GM23338 (cell line): ENCODE measurements around the gene NEO1. TPM values are rescaled to one million over a fixed set of nuclear protein-coding genes. Genes with fewer than 3 reads are reported as not detected.

Source experiments
- ATAC-seq: fragments of 200-7000 bp; cut with Tn5 transposase; 3 replicates; pipeline ENCODE4 v1.9.1; 2020
- DNase-seq: peaks from one replicate; pipeline ENCODE4 v3.0.0-alpha.2; 2015; ENCODE audit warnings: low spot score
- H2AFZ ChIP-seq: fragments of 200-600 bp; sonication (generic); 2 replicates; pipeline ENCODE4 v1.8.0; 2016; ENCODE audit warnings: antibody characterized with exemption, mild to moderate bottlenecking, moderate library complexity
- H3F3A ChIP-seq: fragments of 200-600 bp; sonication (generic); replicated peaks from 2 replicates; pipeline ENCODE4 v1.8.0; 2017; ENCODE audit warnings: antibody characterized with exemption, mixed run types, low read depth
- H3K27ac ChIP-seq: fragments of 200-600 bp; sonication (generic); 2 replicates; pipeline ENCODE4 v1.6.1; 2016; ENCODE audit warnings: low read depth
- H3K27me3 ChIP-seq: fragments of 200-600 bp; sonication (generic); 2 replicates; pipeline ENCODE4 v1.8.0; 2016; ENCODE audit warnings: mild to moderate bottlenecking, mixed run types, moderate library complexity; ENCODE audit not compliant: insufficient read depth
- H3K36me3 ChIP-seq: fragments of 200-600 bp; sonication (generic); 2 replicates; pipeline ENCODE4 v1.8.0; 2016; ENCODE audit warnings: mild to moderate bottlenecking; ENCODE audit not compliant: insufficient read depth
- H3K4me1 ChIP-seq: fragments of 200-600 bp; sonication (generic); 2 replicates; pipeline ENCODE4 v1.8.0; 2016; ENCODE audit warnings: mild to moderate bottlenecking, moderate library complexity; ENCODE audit not compliant: insufficient read depth
- H3K4me2 ChIP-seq: fragments of 200-600 bp; sonication (generic); 2 replicates; pipeline ENCODE4 v1.7.1; 2017; ENCODE audit warnings: mixed run types
- H3K4me3 ChIP-seq: fragments of 200-600 bp; sonication (generic); 2 replicates; pipeline ENCODE4 v1.6.1; 2016; ENCODE audit warnings: mixed run types
- H3K79me2 ChIP-seq: fragments of 200-600 bp; sonication (generic); replicated peaks from 2 replicates; pipeline ENCODE4 v1.8.0; 2017; ENCODE audit warnings: mild to moderate bottlenecking; ENCODE audit not compliant: insufficient read depth
- H3K9me2 ChIP-seq: fragments of 200-600 bp; sonication (generic); 2 replicates; pipeline ENCODE4 v1.8.0; 2017; ENCODE audit not compliant: insufficient read depth
- H4K20me1 ChIP-seq: fragments of 200-600 bp; sonication (generic); replicated peaks from 2 replicates; pipeline ENCODE4 v1.8.0; 2017; ENCODE audit warnings: mild to moderate bottlenecking; ENCODE audit not compliant: insufficient read depth
- H3K27ac Mint-ChIP-seq: 2 replicates; pipeline ENCODE4 v1.8.0; 2020; ENCODE audit warnings: inconsistent platforms, mild to moderate bottlenecking, moderate library complexity, mixed read lengths
- H3K27me3 Mint-ChIP-seq: 3 replicates; pipeline ENCODE4 v1.8.0; 2022; ENCODE audit warnings: low read depth, mild to moderate bottlenecking, moderate library complexity, mixed read lengths, inconsistent platforms; ENCODE audit not compliant: insufficient read depth, poor library complexity
- H3K36me3 Mint-ChIP-seq: 3 replicates; pipeline ENCODE4 v1.8.0; 2021; ENCODE audit warnings: low read depth, mild to moderate bottlenecking, inconsistent platforms, moderate library complexity, mixed read lengths
- H3K4me1 Mint-ChIP-seq: 3 replicates; pipeline ENCODE4 v1.8.0; 2020; ENCODE audit warnings: mild to moderate bottlenecking, inconsistent platforms, mixed read lengths
- H3K4me3 Mint-ChIP-seq: 3 replicates; pipeline ENCODE4 v1.8.0; 2021; ENCODE audit warnings: moderate library complexity, mild to moderate bottlenecking, inconsistent platforms, mixed read lengths
- H3K9me3 Mint-ChIP-seq: 3 replicates; pipeline ENCODE4 v1.8.0; 2020; ENCODE audit warnings: moderate library complexity, mild to moderate bottlenecking, inconsistent platforms, mixed read lengths
- CREB1 ChIP-seq: fragments of 250-450 bp; sonication (Bioruptor Pico); IDR thresholded peaks from 2 replicates; pipeline ENCODE4 v1.5.0; 2020; ENCODE audit warnings: low read depth, mild to moderate bottlenecking, moderate library complexity
- ETS1 ChIP-seq: IDR thresholded peaks from 2 replicates; pipeline ENCODE4 v1.6.1; 2016; ENCODE audit warnings: antibody characterized with exemption
- EZH2 ChIP-seq: fragments of 200-600 bp; sonication (generic); IDR thresholded peaks from one replicate; pipeline ENCODE4 v1.8.0; 2017; ENCODE audit warnings: antibody characterized with exemption, mild to moderate bottlenecking, low read depth; ENCODE audit not compliant: unreplicated experiment
- EZH2phosphoT487 ChIP-seq: fragments of 200-600 bp; sonication (generic); IDR thresholded peaks from one replicate; pipeline ENCODE4 v1.8.1; 2018; ENCODE audit warnings: antibody characterized with exemption; ENCODE audit not compliant: unreplicated experiment
- JUNB ChIP-seq: IDR thresholded peaks from one replicate; pipeline ENCODE4 v1.6.1; 2016; ENCODE audit warnings: antibody characterized with exemption; ENCODE audit not compliant: unreplicated experiment
- NANOG ChIP-seq: IDR thresholded peaks from 2 replicates; pipeline ENCODE4 v1.6.1; 2016; ENCODE audit warnings: antibody characterized with exemption, borderline replicate concordance
- POLR2AphosphoS5 ChIP-seq: IDR thresholded peaks from 2 replicates; pipeline ENCODE4 v1.6.1; 2016; ENCODE audit warnings: antibody characterized with exemption, low read depth
- STAT1 ChIP-seq: IDR thresholded peaks from one replicate; pipeline ENCODE4 v1.6.1; 2016; ENCODE audit warnings: antibody characterized with exemption; ENCODE audit not compliant: unreplicated experiment
- ZNF114 ChIP-seq: fragments of 250-450 bp; sonication (Bioruptor Pico); IDR thresholded peaks from 2 replicates; pipeline ENCODE4 v1.5.0; 2020; ENCODE audit warnings: mild to moderate bottlenecking, moderate library complexity
- ZNF331 ChIP-seq: fragments of 250-450 bp; sonication (Bioruptor Pico); IDR thresholded peaks from 2 replicates; pipeline ENCODE4 v1.5.0; 2020; ENCODE audit warnings: low read depth, mild to moderate bottlenecking, moderate library complexity
- polyA plus RNA-seq: library from polyadenylated mRNA; unstranded; fragments of >200 nt; fragmentation: Nextera tagmentation; extraction: Ambion mirVana; gene quantifications from 2 replicates; pipeline ENCODE4 v1.2.1, GENCODE V29; 2016
- total RNA-seq: library from RNA; depleted of rRNA; stranded (reverse); fragments of >200 nt; shearing (Covaris generic); gene quantifications from 2 replicates; pipeline ENCODE4 v1.2.3, GENCODE V29; 2014
- TF ChIP-seq, protein P1 (sequence below): IDR thresholded peaks from one replicate; pipeline ENCODE4 v1.6.1; 2018; ENCODE audit warnings: antibody characterized with exemption; ENCODE audit not compliant: unreplicated experiment
- TF ChIP-seq, protein P2 (sequence below), 2 experiments: fragments of 200-600 bp in 1 of 2; sonication (generic) in 1 of 2; conservative IDR thresholded peaks; 2 replicates each; pipeline versions ENCODE4 v1.5.1 to v1.6.1; 2016 to 2017; ENCODE audit warnings: antibody characterized with exemption in 2 of 2, low read depth in 2 of 2, mild to moderate bottlenecking in 2 of 2, moderate library complexity in 1 of 2
- TF ChIP-seq, protein P3 (sequence below): fragments of 250-450 bp; sonication (Bioruptor Pico); IDR thresholded peaks from 2 replicates; pipeline ENCODE4 v1.5.0; 2020; ENCODE audit warnings: mild to moderate bottlenecking, moderate library complexity

NEO1 gene
- total and polyA plus RNA-seq, 2 experiments from 2014 or later = 8.4 to 45.8 TPM

- Histone ChIP-seq H3K9me2 (no peaks in the 10 kb centered on the region), H3K4me2 (no peak overlapping the region), H3K27me3 (no peaks in the 10 kb centered on the region), H3K4me1 (no peaks in the 10 kb centered on the region), H2AFZ (no peak overlapping the region), H3K4me3 (no peak overlapping the region), H3K36me3 (no peaks in the 10 kb centered on the region), H3K27ac (no peak overlapping the region), H3F3A (no peaks in the 10 kb centered on the region), H3K79me2 (peaks cover 4% of the 10 kb centered on the region; the same call in 1 of the 2 replicates), H4K20me1 (no peaks in the 10 kb centered on the region)
- no peak for ATAC-seq
- Mint-ChIP-seq H3K27ac (no peak overlapping the region), H3K4me3 (no peak overlapping the region), H3K27me3 (no peaks in the 10 kb centered on the region), H3K36me3 (peaks cover 38% of the 10 kb centered on the region), H3K9me3 (peaks cover 10% of the 10 kb centered on the region; the same call in 2 of the 3 replicates), H3K4me1 (no peaks in the 10 kb centered on the region)
- TF ChIP-seq JUNB = no peak
- TF ChIP-seq NANOG = no peak
- no peak for TF ChIP-seq CREB1
- TF ChIP-seq STAT1 = no peak
- TF ChIP-seq, protein P1, sequence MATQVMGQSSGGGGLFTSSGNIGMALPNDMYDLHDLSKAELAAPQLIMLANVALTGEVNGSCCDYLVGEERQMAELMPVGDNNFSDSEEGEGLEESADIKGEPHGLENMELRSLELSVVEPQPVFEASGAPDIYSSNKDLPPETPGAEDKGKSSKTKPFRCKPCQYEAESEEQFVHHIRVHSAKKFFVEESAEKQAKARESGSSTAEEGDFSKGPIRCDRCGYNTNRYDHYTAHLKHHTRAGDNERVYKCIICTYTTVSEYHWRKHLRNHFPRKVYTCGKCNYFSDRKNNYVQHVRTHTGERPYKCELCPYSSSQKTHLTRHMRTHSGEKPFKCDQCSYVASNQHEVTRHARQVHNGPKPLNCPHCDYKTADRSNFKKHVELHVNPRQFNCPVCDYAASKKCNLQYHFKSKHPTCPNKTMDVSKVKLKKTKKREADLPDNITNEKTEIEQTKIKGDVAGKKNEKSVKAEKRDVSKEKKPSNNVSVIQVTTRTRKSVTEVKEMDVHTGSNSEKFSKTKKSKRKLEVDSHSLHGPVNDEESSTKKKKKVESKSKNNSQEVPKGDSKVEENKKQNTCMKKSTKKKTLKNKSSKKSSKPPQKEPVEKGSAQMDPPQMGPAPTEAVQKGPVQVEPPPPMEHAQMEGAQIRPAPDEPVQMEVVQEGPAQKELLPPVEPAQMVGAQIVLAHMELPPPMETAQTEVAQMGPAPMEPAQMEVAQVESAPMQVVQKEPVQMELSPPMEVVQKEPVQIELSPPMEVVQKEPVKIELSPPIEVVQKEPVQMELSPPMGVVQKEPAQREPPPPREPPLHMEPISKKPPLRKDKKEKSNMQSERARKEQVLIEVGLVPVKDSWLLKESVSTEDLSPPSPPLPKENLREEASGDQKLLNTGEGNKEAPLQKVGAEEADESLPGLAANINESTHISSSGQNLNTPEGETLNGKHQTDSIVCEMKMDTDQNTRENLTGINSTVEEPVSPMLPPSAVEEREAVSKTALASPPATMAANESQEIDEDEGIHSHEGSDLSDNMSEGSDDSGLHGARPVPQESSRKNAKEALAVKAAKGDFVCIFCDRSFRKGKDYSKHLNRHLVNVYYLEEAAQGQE = no peak
- TF ChIP-seq ETS1 = no peak
- TF ChIP-seq, protein P2, sequence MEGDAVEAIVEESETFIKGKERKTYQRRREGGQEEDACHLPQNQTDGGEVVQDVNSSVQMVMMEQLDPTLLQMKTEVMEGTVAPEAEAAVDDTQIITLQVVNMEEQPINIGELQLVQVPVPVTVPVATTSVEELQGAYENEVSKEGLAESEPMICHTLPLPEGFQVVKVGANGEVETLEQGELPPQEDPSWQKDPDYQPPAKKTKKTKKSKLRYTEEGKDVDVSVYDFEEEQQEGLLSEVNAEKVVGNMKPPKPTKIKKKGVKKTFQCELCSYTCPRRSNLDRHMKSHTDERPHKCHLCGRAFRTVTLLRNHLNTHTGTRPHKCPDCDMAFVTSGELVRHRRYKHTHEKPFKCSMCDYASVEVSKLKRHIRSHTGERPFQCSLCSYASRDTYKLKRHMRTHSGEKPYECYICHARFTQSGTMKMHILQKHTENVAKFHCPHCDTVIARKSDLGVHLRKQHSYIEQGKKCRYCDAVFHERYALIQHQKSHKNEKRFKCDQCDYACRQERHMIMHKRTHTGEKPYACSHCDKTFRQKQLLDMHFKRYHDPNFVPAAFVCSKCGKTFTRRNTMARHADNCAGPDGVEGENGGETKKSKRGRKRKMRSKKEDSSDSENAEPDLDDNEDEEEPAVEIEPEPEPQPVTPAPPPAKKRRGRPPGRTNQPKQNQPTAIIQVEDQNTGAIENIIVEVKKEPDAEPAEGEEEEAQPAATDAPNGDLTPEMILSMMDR (conservative IDR thresholded peaks at IDR 0.05; ENCODE audit: low read depth in 2 of 2) = no peak
- no peak for TF ChIP-seq EZH2
- no peak for TF ChIP-seq POLR2AphosphoS5
- TF ChIP-seq ZNF114 (CRISPR knock-in tag) = no peak
- TF ChIP-seq, protein P3, sequence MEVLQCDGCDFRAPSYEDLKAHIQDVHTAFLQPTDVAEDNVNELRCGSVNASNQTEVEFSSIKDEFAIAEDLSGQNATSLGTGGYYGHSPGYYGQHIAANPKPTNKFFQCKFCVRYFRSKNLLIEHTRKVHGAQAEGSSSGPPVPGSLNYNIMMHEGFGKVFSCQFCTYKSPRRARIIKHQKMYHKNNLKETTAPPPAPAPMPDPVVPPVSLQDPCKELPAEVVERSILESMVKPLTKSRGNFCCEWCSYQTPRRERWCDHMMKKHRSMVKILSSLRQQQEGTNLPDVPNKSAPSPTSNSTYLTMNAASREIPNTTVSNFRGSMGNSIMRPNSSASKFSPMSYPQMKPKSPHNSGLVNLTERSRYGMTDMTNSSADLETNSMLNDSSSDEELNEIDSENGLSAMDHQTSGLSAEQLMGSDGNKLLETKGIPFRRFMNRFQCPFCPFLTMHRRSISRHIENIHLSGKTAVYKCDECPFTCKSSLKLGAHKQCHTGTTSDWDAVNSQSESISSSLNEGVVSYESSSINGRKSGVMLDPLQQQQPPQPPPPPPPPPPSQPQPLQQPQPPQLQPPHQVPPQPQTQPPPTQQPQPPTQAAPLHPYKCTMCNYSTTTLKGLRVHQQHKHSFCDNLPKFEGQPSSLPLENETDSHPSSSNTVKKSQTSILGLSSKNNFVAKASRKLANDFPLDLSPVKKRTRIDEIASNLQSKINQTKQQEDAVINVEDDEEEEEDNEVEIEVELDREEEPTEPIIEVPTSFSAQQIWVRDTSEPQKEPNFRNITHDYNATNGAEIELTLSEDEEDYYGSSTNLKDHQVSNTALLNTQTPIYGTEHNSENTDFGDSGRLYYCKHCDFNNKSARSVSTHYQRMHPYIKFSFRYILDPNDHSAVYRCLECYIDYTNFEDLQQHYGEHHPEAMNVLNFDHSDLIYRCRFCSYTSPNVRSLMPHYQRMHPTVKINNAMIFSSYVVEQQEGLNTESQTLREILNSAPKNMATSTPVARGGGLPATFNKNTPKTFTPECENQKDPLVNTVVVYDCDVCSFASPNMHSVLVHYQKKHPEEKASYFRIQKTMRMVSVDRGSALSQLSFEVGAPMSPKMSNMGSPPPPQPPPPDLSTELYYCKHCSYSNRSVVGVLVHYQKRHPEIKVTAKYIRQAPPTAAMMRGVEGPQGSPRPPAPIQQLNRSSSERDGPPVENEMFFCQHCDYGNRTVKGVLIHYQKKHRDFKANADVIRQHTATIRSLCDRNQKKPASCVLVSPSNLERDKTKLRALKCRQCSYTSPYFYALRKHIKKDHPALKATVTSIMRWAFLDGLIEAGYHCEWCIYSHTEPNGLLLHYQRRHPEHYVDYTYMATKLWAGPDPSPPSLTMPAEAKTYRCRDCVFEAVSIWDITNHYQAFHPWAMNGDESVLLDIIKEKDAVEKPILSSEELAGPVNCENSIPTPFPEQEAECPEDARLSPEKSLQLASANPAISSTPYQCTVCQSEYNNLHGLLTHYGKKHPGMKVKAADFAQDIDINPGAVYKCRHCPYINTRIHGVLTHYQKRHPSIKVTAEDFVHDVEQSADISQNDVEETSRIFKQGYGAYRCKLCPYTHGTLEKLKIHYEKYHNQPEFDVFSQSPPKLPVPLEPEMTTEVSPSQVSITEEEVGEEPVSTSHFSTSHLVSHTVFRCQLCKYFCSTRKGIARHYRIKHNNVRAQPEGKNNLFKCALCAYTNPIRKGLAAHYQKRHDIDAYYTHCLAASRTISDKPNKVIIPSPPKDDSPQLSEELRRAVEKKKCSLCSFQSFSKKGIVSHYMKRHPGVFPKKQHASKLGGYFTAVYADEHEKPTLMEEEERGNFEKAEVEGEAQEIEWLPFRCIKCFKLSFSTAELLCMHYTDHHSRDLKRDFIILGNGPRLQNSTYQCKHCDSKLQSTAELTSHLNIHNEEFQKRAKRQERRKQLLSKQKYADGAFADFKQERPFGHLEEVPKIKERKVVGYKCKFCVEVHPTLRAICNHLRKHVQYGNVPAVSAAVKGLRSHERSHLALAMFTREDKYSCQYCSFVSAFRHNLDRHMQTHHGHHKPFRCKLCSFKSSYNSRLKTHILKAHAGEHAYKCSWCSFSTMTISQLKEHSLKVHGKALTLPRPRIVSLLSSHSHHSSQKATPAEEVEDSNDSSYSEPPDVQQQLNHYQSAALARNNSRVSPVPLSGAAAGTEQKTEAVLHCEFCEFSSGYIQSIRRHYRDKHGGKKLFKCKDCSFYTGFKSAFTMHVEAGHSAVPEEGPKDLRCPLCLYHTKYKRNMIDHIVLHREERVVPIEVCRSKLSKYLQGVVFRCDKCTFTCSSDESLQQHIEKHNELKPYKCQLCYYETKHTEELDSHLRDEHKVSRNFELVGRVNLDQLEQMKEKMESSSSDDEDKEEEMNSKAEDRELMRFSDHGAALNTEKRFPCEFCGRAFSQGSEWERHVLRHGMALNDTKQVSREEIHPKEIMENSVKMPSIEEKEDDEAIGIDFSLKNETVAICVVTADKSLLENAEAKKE (CRISPR knock-in tag) = no peak
- no peak for TF ChIP-seq EZH2phosphoT487
- TF ChIP-seq ZNF331 (CRISPR knock-in tag) = no peak
- no peak for DNase-seq
These were observed 101.2 kb downstream of the NEO1 start for GRCh38 chr15:73153447-73153846.
